Measurements from ENCODE around the gene AQP5. TPM values are rescaled to one million over a fixed set of nuclear protein-coding genes. Genes with fewer than 3 reads are reported as not detected.

AQP5 gene
- total RNA-seq, 1 experiment from 2014 or later, result 0.31 TPM

DNA sequence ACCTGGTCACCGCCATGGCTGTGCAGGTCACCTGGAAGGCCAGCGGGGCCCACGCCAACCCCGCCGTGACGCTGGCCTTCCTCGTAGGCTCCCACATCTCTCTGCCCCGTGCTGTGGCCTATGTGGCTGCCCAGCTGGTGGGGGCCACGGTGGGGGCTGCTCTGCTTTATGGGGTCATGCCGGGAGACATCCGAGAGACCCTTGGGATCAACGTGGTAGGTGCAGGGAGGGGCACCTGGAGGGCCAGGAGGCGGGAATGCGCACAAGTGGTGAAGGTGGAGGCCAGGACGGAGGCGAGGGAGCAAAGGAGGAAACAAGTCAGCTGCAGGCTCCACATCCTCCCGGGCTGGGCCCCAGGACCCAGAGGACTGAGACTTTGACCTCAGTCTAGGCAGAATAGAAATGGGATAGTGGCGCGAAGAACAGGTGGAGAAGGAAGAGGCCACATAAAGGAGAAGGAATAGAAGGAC lies 11.7 kb downstream of the AQP5 start:
- 0 out of 2 replicates have a peak, but pooled peaks cover 5% of the 10 kb centered on the region for H3F3A ChIP-seq (ENCODE audit: insufficient read depth, low read depth)
- H2AFZ ChIP-seq, result no peak overlapping the region
- POLR2A ChIA-PET (ENCODE audit: unreplicated experiment), result no interaction called here
- no TSS peak for BruUV-seq (replicated peaks)
- TF ChIP-seq EZH2 (IDR thresholded peaks at IDR 0.05; ENCODE audit: low read depth), result no peak
- TF ChIP-seq, protein P1, sequence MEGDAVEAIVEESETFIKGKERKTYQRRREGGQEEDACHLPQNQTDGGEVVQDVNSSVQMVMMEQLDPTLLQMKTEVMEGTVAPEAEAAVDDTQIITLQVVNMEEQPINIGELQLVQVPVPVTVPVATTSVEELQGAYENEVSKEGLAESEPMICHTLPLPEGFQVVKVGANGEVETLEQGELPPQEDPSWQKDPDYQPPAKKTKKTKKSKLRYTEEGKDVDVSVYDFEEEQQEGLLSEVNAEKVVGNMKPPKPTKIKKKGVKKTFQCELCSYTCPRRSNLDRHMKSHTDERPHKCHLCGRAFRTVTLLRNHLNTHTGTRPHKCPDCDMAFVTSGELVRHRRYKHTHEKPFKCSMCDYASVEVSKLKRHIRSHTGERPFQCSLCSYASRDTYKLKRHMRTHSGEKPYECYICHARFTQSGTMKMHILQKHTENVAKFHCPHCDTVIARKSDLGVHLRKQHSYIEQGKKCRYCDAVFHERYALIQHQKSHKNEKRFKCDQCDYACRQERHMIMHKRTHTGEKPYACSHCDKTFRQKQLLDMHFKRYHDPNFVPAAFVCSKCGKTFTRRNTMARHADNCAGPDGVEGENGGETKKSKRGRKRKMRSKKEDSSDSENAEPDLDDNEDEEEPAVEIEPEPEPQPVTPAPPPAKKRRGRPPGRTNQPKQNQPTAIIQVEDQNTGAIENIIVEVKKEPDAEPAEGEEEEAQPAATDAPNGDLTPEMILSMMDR (conservative IDR thresholded peaks at IDR 0.05), result no peak
- no peaks in the 10 kb centered on the region for H3K79me2 ChIP-seq (ENCODE audit: low read depth)
- no peaks in the 10 kb centered on the region for H4K20me1 ChIP-seq (ENCODE audit: insufficient read depth)
- DNase-seq, result no peak
- no peaks in the 10 kb centered on the region for H3K9me3 ChIP-seq (ENCODE audit: insufficient read depth, low read depth)
- H3K9me2 ChIP-seq (ENCODE audit: insufficient read depth), result no peaks in the 10 kb centered on the region
- intact Hi-C loops (cut with micrococcal nuclease; ENCODE audit: unreplicated experiment), result no loop called here
- no peak overlapping the region for H3K4me3 ChIP-seq
- no peaks in the 10 kb centered on the region for H3K36me3 ChIP-seq (ENCODE audit: low read depth)
- no peak overlapping the region for H3K27ac ChIP-seq
- CTCF ChIA-PET, result no interaction called here
- H3K4me2 ChIP-seq, result no peak overlapping the region
- H3K4me1 ChIP-seq (replicated peaks; ENCODE audit: insufficient read depth), result no peaks in the 10 kb centered on the region
- peaks cover 20% of the 10 kb centered on the region for H3K27me3 ChIP-seq (ENCODE audit: insufficient read depth, low read depth)

DNA sequence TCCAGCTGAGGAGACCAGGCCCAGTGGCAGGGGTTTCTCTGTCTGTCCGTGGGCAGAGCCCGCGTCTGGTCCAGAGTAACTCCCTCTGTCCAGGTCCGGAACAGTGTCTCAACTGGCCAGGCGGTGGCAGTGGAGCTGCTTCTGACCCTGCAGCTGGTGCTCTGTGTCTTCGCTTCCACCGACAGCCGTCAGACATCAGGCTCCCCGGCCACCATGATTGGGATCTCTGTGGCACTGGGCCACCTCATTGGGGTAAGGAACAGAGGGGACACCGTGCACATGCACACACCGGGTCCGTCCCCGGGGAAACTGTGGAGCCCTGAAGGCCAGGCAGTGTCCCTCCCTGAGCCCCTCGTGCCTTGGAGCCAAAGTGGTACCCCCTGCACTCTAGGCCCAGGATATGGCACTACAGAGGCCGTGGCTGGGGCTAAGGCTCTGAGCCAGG lies 12.6 kb downstream of the AQP5 start:
- TF ChIP-seq, protein P1 (conservative IDR thresholded peaks at IDR 0.05), result no peak
- no peak for TF ChIP-seq EZH2 (IDR thresholded peaks at IDR 0.05; ENCODE audit: low read depth)
- BruUV-seq (replicated peaks), result no TSS peak
- no peaks in the 10 kb centered on the region for H3K36me3 ChIP-seq (ENCODE audit: low read depth)
- DNase-seq, result no peak
- peaks cover 12% of the 10 kb centered on the region for H3K27me3 ChIP-seq (ENCODE audit: insufficient read depth, low read depth)
- H3F3A ChIP-seq (ENCODE audit: insufficient read depth, low read depth), result 0 out of 2 replicates have a peak, but pooled peaks cover 5% of the 10 kb centered on the region
- H3K4me3 ChIP-seq, result no peak overlapping the region
- ChIA-PET POLR2A (ENCODE audit: unreplicated experiment) (no interaction called here), CTCF (no interaction called here)
- no peak overlapping the region for H2AFZ ChIP-seq
- no peaks in the 10 kb centered on the region for H3K9me3 ChIP-seq (ENCODE audit: insufficient read depth, low read depth)
- no peak overlapping the region for H3K4me2 ChIP-seq
- intact Hi-C loops (cut with micrococcal nuclease; ENCODE audit: unreplicated experiment), result no loop called here
- H3K9me2 ChIP-seq (ENCODE audit: insufficient read depth), result no peaks in the 10 kb centered on the region
- H3K4me1 ChIP-seq (replicated peaks; ENCODE audit: insufficient read depth), result no peaks in the 10 kb centered on the region
- no peak overlapping the region for H3K27ac ChIP-seq
- no peaks in the 10 kb centered on the region for H3K79me2 ChIP-seq (ENCODE audit: low read depth)
- H4K20me1 ChIP-seq (ENCODE audit: insufficient read depth), result no peaks in the 10 kb centered on the region

GRCh38 chr12:49974677-49975317 lies 13.1 kb downstream of the AQP5 start:
- Histone ChIP-seq H3K9me2 (ENCODE audit: insufficient read depth) (no peaks in the 10 kb centered on the region), H3K9me3 (ENCODE audit: insufficient read depth, low read depth) (no peaks in the 10 kb centered on the region), H3F3A (ENCODE audit: insufficient read depth, low read depth) (0 out of 2 replicates have a peak, but pooled peaks cover 5% of the 10 kb centered on the region), H3K27ac (no peak overlapping the region), H3K36me3 (ENCODE audit: low read depth) (no peaks in the 10 kb centered on the region), H3K27me3 (ENCODE audit: insufficient read depth, low read depth) (peaks cover 6% of the 10 kb centered on the region), H2AFZ (no peak overlapping the region), H3K4me2 (no peak overlapping the region), H3K79me2 (ENCODE audit: low read depth) (no peaks in the 10 kb centered on the region), H3K4me1 (replicated peaks; ENCODE audit: insufficient read depth) (no peaks in the 10 kb centered on the region), H3K4me3 (no peak overlapping the region), H4K20me1 (ENCODE audit: insufficient read depth) (no peaks in the 10 kb centered on the region)
- intact Hi-C loops (cut with micrococcal nuclease; ENCODE audit: unreplicated experiment), result no loop called here
- no peak for TF ChIP-seq EZH2 (IDR thresholded peaks at IDR 0.05; ENCODE audit: low read depth)
- TF ChIP-seq, protein P1 (conservative IDR thresholded peaks at IDR 0.05), result no peak
- ChIA-PET CTCF (interaction anchor here (0.6 kb wide), 1 partner anchor 233 kb away, joined by 3 read pairs; the partner anchor contains the start of gene TMBIM6), POLR2A (ENCODE audit: unreplicated experiment) (no interaction called here)
- no peak for DNase-seq
- BruUV-seq (replicated peaks), result no TSS peak

All from PC-9 (cell line).